GM19455 (cell line): ENCODE data around the gene EHHADH.

Experiments
- ATAC-seq: cut with Tn5 transposase; IDR thresholded peaks from one replicate; pipeline ENCODE4 v1.9.1; 2021; ENCODE audit not compliant: unreplicated experiment

Gene EHHADH

GRCh38 chr3:185253645-185254410 is at the start of gene EHHADH:
Gene EHHADH, minus strand, starts transcription at chr3:185254049. Its CDS starts 27 bp downstream, at chr3:185254022.
- peak; percentile 86 for ATAC-seq

- ATAC-seq = peak; percentile 98
These were observed 46.1 kb upstream of the EHHADH start for GRCh38 chr3:185299918-185300426.

DNA sequence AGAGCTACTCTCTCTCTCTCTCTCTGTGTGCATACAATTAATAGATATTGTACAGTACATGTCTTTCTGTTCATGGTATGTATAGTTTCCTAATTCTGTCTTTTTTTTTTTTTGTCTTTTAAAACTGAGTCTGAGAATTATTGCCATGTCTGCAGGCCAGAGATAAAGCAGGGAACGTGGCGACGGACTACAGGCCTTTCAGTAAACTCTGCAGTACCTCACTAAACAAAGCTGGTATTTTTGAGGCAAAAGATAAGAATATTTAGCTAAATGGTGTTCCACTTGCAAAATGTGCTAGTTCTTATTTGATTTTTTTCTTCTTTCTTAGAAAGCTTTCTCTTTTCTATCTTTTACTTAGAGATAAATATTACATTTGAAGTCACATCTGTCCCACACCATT is 44.0 kb upstream of the EHHADH start:
- no peak for ATAC-seq

GRCh38 chr3:185292238-185292637 is 38.4 kb upstream of the EHHADH start:
- no peak for ATAC-seq

DNA sequence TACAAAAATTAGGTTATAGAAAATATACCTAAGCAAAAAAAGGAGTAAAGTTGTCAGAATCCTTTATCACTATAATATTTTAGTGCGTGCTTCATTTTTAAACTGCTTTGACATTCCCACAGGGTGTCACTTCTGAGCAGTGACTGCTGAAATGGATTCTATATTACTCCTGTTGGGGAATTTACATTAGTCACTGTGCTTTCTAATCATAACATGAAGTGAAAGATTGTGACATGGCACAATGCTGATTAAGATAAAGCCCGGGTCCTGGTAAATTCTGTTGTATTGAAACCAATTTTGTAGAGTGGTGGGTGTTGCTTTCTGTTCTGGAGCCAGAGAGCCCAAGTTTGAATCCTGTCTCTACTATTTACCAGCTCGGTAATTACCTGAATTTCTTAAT is 36.4 kb upstream of the EHHADH start:
- no peak for ATAC-seq

GRCh38 chr3:185283374-185283935 is 29.6 kb upstream of the EHHADH start:
- no peak for ATAC-seq

- ATAC-seq = peak; percentile 96
These were observed 29.0 kb upstream of the EHHADH start for GRCh38 chr3:185282696-185283373.

DNA sequence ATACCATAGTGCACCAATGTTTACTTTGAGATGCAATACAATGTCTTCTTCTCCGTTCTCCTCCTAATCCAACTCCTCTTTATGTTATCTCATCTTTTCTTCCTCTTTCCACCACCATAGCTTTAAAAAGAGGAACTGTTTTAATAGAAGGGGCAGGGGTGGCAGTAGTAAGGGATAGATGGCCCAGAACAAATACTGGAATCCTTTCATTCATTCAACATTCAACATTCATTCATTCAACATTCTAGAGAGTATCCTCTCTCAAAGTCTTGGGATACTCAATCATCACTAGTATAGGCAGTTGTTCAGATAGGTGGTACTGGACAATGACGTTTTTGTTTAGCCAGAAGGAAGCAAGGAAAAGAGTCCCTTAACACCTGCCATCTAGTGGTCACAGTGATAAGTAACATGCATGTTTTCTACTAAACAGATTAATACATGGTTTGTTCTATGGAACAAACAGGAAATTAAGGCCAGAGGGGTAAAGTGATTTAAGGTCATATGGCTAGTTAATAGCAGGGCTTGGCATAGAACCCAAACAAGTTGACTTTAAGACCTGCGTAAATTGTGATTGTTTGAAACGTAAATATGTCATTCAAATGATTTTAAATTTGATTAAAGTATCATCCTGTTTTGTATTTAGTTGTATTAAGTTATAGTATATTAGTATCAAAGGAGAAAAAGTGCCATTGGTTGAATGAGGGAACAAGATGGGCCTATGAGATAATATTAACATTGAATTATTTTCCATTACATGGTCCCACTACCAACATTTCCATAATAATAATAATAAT is 26.9 kb upstream of the EHHADH start:
- ATAC-seq = no peak

GRCh38 chr3:185279587-185280138 is 25.8 kb upstream of the EHHADH start:
- no peak for ATAC-seq

DNA sequence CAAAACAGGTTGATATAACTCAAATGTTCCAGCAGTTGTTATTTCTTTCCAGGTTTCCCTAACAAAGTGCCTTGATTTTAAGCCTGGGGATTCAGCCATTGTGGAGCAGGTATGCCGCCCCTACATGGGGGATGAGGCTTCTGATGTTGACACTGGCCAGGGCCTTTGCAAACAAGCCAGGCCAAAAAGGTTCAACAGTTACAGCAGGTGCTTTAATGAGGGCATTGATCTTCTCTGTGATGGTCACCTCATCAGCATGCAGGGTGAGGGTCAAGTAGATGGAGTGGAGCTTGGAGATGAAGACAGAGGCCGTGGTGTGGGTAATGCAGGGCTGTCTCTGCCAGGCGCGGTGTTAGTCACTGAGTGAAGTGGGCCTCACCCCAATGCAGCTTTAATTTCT is 22.6 kb upstream of the EHHADH start:
- ATAC-seq = no peak

GRCh38 chr3:185272033-185272432 is 18.2 kb upstream of the EHHADH start:
- no peak for ATAC-seq

- ATAC-seq = no peak
These were observed 17.1 kb upstream of the EHHADH start for GRCh38 chr3:185270956-185271332.

DNA sequence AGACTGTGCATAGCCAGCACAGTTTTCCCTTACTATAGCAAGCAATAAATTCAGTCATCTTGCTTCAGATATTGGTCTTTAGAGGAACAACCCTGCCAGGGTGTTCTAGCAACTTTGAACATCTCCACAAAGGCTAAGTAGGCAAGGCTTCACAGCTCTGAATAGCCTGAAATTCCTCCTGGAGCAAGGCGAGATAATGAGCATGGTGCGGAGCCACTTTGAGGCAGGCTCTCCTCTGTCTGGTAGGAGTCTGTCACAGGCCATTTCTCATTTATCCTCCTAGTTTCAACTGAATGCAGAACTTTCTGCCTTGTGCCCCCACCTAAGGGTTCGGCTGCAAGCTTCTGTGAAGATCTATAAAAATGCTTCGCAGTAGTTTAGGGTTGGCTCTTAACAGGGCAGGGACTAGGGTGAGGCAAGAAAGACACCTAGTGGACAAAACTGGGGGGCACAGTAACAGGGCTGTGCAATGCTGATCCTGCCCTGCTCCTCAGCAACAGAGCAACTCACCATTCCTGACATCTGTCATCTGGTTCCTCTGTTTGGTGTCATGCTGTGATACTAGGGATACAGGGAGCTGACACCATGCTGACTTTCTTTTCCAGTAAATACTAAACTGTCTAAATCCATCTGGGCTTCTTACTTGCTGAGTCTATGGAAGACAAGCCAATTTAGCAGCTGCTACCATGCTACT is 16.6 kb upstream of the EHHADH start:
- ATAC-seq = no peak

GRCh38 chr3:185268194-185268962 is 14.5 kb upstream of the EHHADH start:
- ATAC-seq = no peak

GRCh38 chr3:185267193-185267592 is 13.3 kb upstream of the EHHADH start:
- no peak for ATAC-seq

- no peak for ATAC-seq
These were observed 11.2 kb upstream of the EHHADH start for GRCh38 chr3:185264849-185265553.

DNA sequence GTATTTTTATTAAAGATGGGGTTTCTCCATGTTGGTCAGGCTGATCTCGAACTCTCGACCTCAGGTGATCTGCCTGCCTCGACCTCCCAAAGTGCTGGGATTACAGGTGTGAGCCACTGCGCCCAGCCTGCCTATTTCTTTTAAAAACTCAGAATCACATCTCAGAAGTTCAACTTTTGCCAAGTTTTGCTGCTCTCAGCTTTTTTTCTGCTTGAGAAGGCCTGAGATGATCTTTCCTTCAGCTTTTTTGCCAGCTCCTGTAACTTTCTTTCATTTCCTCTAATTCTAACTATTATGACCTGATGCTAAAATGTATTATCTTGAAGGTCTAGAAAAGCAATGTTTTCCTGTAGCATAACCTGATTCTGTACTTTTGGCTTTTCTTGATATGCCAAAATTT is 9.6 kb upstream of the EHHADH start:
- ATAC-seq = no peak

DNA sequence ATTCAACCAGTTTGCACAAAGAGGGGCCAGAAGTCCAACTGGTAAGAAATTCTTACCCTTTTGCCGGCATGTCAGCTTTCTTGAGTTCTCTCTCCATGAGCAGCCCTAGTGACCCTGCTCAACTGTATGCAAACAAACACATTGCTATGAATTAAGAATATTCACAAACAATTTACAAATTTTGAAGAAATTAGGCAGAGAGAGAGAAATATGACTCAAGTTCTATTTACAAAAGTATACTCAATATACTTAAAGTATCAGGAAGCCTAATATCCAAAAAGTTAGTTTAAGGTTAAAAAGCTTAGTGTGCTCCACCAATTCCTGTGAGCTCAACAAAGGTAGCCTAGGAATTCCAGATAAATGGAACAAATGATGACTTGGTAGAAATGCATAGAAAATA is 3.5 kb upstream of the EHHADH start:
- ATAC-seq = no peak

DNA sequence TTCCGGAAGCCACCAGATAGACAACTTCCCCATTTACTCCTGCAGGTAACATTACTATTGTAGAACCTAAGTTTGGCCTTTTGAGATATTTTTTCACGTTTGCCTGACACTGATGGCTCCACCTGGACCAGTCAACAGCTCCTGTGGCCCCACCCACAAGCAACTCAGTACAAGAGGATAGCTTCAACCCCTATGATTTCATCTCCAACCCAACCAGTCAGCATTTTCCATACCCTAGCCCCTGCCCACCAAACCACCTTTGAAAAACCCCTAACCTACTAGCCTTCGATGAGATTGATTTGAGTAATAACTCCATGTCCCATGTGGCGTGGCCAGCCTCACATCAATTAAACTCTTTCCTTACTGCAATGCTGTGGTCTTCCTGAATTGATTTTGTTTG is 950 bp upstream of the EHHADH start:
- ATAC-seq = no peak
